DMS114 treated with DMSO at 0.1 percent for 48 hours (cell line): Measurements from ENCODE around the gene IFI16.
"Not testable (repeated sequence)": the region's sequence is repeated elsewhere in the genome, so short reads cannot be mapped to it uniquely, and the experiment has no call there.

Experiments
- DNase-seq: peaks from one replicate; lab custom pipeline; 2025; ENCODE audit not compliant: unreplicated experiment; lab: John Stamatoyannopoulos, UW

The IFI16 gene

DNA sequence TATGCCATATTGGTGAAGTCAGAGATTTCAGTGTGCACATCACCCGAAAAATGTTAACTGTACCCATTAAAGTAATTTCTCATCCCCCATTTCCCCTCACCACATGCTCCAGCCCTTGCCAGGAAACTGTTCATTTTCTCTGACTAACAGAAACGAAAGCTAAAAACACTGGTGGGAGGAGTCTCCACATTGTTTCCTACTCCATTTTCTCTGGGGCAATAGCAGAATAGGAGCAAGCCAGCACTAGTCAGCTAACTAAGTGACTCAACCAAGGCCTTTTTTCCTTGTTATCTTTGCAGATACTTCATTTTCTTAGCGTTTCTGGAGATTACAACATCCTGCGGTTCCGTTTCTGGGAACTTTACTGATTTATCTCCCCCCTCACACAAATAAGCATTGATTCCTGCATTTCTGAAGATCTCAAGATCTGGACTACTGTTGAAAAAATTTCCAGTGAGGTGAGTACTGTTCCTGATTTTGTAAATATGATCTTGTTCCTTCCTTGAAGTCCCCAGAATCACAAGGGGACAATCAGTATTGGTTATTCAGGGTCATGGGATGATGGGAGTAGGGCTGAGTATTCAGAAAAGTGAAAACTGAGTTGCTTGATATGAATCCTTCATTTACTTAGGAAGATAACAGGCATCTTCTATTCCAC is at the start of gene IFI16:
TSS of gene IFI16 (plus strand) at position 204 of the 658 bp plus-strand sequence. CDS start 4,774 bp downstream, outside the sequence.
- no peak for DNase-seq

DNA sequence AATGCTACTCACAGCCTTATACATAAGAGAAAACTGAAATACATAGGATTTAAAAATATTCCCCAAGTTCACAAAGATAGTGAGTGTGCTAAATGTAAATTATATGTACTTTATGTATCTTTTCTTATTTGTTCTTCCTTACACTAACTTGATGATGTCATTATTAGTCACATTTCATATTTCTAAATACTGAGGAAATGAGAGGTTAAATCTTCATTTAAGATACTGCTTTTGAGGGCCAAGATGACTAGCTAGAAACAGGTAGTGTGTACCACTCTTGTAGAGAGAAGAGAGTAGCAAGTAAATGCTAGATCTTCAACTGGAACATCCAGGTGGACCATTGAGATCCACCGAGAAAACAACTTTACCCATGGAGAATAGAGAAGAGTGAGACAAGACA is 48.5 kb upstream of the IFI16 start:
- DNase-seq = no peak

DNA sequence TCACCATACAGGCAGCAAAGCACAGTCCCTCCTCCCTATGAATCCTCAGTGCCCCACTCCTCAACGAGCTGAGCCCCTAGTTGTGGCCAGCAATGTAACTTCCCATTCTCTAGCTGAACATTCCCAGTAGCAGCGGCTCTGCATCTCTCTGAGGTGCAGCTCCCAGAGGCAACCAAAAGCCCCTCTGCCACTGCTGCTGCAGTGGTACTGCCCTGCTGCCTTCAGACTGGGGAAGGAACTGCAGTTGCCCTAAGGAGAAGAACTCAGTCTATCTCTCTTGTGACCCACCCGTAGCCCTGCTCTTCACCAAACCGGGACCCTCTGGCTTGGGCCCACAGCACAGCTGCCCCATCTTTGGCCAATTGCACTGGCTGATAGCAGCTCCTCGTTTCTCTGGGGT is 46.7 kb upstream of the IFI16 start:
- DNase-seq = no peak

DNA sequence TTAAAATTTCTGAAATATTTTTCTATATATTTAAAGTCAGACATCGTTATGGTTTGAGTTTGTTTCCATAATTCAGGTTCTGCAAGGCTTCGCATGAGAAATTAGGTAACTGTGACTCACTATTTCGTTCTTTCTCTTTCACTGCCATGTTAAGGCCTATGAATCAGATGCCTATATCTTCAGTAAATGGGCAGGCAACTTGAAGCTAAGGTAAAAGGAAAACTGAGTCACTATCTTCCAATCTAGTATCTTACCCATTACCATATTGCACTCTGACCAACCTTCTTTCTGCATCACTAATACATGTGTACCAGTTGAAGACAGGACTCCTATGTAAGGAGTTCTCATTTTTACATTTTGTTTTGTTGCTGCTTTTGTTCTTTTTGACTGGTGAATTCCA is 40.5 kb upstream of the IFI16 start:
- DNase-seq = no peak

DNA sequence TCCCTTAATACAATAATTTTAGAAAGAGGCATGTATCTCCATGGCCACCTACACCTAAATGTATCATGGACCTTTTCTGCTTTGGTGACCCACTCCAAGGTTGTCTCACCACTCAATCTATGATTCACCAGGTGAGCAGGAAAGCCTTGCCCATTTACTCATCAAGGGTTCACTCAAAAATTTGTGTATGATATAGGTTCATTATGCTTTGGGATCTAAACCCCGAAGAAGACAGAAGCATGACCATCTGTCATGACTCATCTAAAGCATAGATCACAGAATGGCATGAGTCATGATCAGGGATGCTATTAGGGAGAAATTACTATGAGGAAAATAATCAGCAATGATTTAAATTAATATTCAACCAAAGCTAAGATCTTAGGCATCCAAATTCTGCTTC is 39.9 kb upstream of the IFI16 start:
- DNase-seq = no peak

DNA sequence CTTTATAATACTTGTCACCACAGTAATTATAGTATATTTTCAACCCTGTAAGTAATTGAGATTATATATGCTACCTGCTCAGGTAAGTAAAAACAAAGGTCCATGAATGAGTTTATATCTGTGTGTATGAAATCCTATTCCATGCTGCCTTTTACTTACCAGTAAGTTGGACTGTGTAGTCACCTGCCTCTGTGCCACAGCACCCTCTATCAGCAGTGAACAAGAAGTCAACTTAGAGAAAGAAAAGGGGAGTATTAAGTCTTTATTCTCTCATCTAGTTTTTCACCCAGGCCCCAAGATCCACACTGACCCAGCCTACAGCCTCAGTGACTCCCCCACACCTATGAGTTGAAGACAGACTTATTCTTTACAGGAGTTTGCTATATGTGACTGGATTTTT is 36.9 kb upstream of the IFI16 start:
- DNase-seq = no peak

DNA sequence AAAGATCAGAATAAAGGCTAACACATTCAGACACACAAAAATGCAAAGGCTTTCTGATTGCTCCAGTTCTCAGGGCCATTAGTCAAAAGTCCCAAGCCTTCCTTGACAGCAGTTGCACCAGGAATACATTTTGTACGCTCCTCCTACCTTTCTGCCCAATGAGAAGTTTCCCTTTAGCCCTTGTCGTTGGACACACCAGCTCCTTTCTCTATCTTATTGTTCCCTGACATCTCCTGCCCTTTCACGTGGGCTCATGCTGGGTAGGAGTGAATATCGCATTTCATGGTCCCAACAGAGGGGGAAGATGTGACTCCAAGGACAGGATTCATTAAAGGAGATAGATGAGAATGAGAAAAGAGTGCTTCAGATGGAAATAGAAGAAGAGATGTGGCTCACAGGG is 33.5 kb upstream of the IFI16 start:
- DNase-seq = no peak

DNA sequence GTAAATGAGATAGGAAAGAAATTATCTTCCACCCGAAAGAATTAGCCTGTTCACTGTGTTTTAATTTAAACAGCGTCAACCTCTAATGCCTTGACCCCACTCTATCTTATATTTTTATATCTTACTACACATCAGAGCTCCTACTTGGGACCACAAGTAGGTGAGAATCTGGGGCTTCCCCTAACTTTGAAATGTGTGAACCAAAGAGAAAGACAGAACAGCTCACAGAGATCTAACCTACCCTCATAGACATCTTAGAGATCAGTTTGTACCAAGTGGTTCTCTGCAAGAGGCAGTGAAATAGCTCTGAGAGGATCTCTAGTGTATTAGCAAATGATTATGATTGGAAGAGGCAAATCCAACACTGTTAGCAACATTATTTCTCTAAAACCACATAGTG is 31.0 kb upstream of the IFI16 start:
- no peak for DNase-seq

DNA sequence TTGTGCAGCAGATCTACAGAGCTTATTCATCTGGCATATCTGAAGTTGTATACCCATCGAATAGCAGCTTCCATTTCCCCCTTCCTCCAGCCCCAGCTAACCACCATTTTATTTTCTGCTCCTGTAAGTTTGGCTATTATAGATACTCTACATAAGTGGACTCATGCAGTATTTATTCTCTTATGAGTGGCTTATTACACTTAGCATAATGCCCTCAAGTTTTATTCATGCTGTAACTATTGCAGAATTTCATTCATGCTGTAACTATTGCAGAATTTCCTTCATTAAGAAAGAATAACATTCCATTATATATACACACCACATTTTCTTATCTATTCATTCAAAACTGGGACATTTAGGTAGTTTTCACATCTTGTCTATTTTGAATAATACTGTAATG is 30.5 kb upstream of the IFI16 start:
- no peak for DNase-seq

DNA sequence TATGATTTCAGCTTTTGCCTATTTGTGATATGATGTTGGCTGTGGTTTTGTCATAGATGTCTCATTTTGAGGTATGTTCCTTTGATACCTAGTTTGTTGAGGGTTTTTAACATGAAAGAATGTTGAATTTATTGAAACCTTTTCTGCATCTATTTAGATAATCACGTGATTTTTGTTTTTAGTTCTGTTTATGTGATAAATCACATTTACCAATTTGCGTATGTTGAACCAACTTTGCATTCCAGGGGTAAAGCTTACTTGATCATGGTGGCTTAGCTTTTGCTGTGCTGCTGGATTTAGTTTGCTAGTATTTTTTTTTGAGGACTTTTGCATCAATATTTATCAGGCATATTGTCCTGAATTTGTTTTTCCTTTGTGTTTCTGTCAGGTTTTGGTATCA is 26.5 kb upstream of the IFI16 start:
- DNase-seq = no peak

DNA sequence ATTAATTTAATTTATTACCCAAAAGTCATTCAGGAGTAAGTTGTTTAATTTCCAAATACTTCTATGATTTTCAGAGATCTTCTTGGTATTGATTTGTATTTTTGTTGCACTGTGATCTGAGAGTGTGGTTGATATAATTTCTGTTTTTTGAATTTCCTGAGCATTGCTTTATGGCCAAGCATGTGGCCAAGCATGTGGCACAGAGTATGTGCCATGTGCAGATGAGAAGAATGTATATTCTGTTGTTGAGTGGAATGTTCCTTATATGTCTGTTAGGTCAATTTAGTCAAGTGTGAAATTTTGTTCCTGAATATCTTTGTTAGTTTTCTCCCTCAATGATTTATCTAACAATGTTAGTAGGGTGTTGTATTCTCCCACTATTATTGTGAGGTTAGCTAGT is 25.3 kb upstream of the IFI16 start:
- no peak for DNase-seq

DNA sequence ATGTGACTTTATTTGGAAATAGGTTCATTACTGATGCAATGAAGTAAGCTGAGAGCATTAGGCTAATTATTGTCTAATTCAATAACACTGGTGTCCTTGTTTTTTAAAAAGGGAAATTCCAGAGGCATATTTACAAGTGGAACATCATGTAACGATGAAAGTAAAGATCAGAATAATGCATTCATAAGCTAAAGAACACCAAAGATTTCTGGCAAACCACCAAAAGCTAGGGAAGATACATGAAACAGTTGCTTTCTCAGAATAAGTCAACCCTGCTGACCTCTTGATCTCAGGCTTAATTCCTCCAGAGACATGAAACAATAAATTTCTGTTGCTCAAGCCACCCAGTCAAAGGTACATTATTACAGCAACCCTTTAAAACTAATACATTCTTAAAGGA is 20.3 kb upstream of the IFI16 start:
- DNase-seq = no peak

DNA sequence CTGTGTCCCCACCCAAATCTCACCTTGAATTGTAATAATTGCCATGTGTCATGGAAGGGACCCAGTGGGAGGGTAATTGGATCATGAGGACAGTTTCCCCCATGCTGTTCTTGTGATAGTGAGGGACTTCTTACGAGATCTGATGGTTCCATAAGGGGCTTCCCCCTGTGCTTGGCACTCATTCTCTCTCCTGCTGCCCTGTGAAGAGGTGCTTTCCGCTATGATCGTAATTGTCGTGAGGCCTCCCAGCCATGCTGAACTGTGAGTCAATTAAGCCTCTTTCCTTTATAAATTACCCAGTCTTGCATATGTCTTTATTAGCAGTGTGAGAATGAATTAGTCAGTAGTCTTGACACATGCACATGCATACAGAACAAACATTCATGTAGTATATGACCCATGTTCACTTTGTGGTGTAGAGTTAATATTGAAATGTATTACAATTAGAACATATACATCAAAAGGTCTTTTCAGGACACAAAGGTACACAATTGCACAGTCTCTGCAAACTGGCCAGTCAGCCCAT is 16.9 kb upstream of the IFI16 start:
- DNase-seq = no peak

DNA sequence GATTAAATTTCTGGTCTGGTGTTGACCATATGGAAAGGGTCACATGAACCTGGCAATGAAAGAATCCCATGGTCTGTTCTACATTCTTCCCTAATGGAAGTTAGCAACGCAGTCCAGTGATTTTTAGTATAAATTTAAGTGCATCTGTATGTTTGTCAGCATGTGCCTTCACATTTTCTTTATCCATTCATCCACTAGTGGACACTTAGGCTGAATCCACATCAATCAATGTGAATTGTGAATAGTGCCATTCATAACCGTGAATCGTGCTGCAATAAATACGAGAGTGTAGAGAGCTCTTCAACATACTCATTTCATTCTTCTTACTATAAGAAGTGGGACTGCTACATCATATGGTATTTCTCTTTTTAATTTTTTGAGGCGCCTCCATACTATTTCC is 12.7 kb upstream of the IFI16 start:
- DNase-seq = no peak

DNA sequence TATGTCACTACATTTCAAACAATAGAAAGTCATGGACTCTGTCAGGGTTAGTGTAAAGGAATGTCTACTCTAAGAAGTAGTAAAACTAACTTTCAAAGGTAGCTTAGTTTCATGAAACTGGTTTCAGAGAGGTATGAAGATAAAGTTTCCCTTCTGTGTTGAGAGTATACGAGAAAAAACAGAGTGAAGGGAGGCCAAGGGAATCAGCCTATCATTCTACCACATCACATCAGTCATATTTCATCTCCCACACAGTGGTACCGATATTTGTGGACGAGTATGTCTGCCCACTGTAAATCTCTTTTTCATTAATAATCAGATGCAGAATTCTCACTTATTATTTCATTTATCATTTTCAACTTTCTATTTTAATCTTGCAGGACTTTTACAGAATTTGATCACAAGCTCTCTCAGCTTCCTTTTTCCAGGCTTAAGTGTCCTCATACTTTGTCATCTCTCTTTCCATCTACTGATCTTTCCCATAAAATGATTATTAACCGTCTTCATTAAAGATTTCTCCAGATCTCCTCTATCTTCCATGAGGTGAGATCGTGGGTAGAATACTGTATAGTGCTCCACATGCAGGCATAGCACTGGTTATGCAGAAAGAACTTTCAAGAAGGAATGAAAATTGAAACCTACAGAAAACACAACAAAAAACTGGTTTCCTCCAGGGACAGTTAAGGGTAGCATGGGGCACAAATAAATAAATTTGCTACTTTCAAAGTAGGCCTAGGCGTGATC is 11.5 kb upstream of the IFI16 start:
- no peak for DNase-seq

DNA sequence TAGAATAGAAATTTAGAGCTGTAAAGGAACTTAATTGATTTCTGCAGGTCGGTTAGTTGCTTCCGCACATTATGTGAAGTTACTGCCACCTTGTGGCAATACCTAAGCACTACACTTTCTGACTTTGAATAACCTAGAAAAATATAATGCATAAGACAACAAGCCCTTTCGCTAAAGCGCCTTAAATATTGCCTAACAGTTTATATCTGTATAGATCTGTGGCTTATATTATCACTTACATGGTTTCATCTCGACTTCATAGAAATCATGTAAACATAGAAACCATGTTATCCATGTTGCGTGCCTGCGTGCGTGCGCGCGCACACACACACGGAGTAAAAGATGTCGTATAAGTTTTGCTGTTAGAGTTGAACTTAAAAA is 10.9 kb upstream of the IFI16 start:
- DNase-seq = peak; percentile 64

DNA sequence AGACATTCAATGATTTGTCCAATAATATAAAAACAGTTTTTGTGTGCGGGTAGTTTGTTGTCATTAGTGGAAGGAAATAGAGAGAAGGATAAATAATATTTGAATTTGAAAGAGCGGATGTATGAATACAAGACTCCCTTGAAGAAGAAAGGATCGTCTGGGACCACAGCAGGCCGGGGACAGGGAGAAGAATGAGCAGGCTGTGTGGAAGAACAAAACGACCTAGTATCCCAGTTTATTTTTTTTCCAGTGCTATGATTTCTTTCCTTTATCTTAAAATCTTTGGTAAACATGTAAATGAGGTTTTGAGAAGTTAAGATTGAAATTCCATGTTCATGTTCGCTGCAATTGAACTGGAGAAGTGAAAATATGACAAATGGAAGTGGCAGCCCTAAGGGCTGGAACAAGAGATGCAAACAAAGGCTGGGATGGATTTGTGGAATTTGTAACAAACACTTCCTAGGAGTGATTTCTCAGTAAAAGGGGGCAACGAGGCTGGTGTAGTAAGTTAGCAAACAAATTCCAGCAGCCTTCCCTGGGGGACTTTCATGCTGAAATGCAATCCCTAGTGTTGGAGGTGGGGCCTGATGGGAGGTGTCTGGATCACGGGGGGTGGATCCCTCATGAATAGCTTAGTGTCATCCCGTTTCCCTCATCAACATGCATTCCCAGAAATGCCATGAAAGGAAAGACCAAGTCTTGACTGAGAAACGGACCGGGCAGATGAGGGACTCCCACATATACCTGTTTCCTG is 10.2 kb upstream of the IFI16 start:
- DNase-seq = no peak

DNA sequence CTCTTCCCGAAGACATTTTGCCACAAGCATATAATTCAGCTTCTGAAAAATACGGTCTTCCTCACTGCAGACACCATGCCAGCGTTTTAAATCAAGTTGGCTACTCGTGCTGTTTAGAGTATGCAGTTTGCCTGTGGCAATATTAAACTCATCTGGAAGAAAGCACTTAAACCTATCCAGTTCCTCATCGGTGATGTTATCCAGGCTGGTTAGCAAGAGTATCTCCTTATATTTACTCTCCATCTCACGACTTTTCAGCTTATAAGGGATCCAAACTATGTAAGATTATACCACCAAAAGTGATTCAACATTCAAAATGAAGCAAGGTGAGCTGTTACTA is 9.7 kb upstream of the IFI16 start:
- DNase-seq = no peak

DNA sequence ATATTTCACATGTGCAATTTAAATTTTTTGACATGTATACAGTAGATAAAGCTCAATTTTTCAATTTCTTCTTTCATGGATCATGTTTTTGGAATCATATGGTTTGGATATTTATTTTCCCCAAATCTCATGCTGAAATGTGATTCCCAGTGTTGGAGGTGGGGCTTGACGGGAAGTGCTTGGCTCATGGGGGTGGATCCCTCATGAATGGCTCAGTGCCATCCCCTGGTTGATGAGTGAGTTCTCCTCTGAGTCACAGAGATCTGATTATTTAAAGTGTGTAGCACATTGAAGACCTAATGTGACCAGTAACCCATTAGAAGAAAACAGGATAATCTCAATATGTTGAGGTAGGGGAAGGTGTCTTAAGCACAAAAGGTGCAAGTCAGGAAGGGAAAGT is 9.1 kb upstream of the IFI16 start:
- no peak for DNase-seq

DNA sequence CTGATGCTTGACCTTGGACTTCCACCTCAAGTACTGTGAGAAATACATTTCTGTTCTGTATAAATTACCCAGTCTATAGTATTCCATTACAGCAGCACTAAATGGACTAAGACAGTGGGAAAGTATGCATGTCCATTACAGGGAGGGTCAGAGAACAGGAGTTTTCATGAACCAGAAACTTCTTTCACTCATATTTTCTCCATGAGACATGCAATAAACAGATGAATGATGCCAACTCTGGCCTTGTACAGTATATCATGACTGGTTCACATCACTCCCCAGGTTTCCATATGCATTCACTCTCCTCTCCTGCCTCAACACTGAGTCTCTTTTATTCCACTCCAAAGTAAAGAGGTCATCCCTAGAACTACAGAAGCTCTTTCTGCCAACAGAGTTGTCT is 4.5 kb upstream of the IFI16 start:
- no peak for DNase-seq

DNA sequence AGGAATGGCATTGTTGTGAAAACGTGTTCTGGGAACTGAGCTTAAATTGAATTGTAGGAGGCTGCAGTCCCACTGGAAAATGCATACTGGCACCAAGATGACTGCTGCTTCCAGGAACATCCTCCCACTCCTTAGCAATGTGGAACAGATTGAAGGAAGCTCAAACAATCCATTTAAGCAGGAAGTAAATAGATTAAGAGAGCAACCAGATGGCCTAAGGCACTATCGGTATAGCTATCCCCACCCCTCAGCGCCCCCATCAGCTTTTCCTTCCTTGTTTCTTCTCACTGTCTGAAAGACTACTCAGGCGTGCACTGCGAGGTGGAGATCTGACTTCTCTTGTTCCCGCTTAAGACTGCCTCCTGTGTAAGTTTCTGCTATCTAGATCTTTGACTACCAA is 4.0 kb upstream of the IFI16 start:
- DNase-seq = no peak

DNA sequence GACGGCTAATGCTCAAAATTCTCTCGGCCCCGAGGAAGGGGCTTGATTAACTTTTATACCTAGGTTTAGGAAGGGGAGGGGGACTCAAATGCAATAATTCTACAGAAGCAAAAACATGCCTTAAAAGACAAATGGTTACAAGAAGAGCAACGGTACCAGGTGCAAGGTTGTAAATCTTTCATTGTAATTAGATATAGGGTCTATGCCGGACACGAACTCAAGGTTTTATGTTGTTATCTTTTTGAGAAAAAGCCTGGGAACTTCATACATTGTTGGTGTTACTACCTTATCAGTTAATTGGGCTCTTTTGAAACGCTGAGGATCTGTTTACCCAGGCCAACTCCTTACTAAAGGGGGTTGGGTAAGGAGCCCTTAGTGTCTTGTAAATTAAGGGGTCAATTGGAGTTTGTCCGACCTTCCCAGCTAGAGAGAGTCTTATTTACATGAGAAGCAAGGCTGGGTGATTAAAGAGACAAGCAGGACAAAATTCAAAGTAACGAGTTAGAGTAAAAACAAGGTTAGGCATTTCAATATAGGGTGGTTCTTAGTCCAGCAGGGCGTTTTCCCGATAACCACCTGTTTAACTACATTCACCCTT is 3.4 kb upstream of the IFI16 start:
- not testable (repeated sequence) for DNase-seq
